HG02798 (cell line): ENCODE results near the gene CDC14B.
A peak's percentile ranks its signal among the peaks of the same experiment; 100 is the strongest.
"Not testable (repeated sequence)": the region's sequence is repeated elsewhere in the genome, so short reads cannot be mapped to it uniquely, and the experiment has no call there.

Source experiments
- ATAC-seq: cut with Tn5 transposase; IDR thresholded peaks from one replicate; pipeline ENCODE4 v1.9.1; 2021; ENCODE audit warnings: mild to moderate bottlenecking; ENCODE audit not compliant: unreplicated experiment, poor library complexity

The CDC14B gene

DNA sequence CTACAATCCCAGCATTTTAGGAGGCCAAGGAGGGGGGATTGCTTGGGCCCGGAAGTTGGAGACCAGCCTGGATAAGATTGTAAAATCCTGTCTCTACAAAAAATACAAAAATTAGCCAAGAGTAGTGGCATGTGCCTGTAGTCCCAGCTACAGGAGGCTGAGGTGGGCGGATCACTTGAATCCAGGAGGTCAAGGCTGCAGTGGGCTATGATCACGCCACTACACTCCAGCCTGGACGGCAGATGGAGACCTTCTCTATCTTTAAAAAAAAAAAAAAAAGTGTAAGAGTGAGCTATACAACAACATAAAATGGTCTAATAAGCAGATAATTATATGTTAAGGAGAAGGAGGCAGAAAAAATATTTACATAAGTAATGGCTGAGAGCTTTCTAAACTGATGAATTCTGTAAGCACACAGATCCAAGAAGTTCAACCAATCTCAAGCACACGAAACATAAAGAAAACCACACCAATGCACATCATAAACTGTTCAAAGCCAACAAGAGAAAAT is 23.0 kb downstream of the CDC14B start:
- no peak for ATAC-seq

DNA sequence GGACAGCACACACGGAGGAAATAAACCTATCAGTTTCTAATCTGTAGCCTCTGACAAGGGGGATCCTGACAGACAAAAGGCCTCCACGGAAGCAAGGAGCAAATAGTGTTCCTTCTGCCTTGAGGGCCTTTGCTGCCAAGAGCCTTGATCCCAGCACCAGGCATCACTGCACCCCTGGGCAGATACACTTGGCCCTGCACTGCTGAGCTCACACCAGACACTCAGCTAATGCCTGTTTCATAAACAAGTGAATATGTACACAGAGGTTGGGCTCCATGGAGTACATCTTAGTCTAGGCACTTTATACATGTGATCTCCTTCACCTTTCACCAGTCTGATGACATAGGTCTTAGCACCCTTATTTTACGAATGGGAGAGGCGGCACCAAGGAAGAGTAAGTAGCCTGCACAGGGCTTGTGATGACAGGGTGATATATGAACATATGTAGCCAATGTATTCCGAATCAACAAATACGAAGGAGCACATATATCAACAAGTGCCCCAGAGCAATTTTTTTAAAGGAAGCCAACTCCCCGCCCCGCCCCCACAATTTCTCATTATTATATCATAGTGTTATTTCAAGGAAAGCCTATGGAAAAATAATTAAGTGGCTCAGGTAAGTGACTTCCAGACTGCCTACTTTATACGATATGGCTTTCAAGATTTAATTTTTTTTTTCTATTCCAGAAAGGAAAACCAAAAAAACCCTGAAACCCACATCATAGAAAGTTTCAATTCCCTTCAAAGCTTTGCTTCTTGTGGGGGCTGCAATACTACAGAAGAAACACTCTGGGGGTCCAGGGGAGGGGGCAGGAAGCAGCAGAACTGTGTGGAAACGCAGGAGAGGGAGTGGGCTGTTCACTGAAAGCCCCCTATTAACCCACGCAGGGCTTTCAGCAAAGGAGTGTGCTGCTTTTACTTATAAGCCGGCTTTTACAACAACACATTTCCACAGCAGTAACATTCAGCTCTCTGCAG is 32.0 kb downstream of the CDC14B start:
- no peak for ATAC-seq

DNA sequence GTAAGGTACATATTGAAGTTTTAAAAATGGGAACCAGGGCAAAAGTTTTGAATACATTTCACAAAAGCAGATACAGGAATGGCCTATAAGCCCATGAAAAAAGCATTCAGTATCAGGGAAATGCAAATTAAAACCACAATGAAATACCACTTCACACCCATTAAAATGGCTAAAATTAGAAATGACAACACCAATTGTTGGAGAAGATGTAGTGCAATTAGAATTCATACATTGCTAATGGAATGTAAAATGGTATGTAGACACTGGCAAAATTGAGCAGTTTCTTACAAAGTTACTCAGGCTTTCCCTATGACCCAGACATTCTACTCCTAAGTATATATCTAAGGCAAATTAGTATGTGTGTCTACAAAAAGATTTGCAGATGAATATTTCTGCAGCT is 34.2 kb downstream of the CDC14B start:
- no peak for ATAC-seq

DNA sequence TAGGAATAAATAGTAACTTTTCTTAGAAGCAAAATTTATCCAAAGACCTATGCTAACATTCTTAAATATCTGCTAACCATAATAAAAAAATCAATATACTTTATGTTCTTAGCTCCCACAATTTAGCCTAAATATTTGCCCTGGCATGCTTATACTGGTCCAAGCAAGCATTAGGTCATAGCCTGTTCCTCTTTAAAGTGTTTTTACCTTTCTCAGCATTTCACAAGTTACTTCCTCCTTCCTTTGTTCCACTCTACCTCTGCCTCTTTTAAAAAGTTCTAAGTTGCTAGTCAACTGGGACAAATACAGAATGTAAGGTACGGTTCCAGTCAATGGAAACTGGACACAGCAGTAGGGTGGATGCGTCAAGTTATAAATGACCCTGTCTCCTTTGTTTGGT is 37.4 kb downstream of the CDC14B start:
- not testable (repeated sequence) for ATAC-seq

DNA sequence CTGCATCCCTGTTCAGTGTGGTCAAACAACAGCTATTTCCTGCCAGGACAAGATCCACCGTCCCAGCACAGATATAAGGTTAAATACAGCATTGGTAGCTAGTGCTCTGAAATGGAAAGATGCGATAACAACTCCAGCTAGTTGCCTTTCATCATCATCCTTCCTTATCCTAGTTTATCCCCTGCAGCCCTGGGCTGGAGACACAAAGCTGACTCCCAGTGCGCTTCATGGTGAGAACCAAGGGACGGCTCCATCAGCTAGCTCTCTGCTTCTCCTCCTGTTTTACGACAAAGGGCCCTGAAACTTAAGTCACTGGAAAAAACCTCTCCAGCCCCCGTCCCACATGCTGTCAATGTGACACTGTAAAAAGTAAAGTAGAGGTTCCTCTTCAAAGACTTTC is 37.9 kb downstream of the CDC14B start:
- ATAC-seq: no peak

DNA sequence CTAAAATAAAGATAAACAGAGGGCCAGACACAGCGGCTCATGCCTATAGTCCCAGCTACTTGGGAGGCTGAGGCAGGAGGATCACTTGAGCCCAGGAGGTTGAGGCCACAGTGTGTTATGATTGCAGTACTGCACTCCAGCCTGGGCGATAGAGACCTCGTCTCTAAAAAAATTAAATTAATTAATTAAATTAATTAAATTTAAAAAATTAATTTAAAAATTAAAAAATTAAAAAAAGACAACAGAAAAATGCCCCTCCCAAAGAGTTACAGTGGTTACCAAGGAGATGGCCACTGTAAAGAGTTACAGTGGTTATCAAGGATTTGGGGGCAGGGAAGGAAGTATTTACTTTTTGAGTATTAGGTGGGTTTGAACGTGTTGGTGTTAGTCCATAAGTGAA is 38.3 kb downstream of the CDC14B start:
- ATAC-seq: no peak

DNA sequence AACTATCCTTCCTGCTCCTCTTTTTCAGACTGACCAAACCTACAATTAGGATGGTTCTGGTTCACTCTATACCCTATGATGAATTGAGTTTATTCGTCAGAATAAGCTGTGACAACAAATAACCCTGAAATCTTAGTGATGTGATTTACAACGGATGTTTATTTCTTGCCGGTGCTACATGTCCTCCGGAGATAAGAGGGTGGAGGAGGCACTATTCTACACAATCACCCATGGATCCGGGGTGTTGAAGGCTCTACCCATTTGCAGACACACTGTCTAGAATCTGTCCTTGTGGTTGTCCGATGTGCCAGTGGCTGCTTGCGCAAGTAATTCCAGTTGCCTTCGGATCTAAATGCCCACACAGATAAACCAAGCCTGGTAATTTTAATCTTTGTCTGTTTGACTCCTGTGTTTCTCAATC is 44.7 kb downstream of the CDC14B start:
- ATAC-seq: no peak

DNA sequence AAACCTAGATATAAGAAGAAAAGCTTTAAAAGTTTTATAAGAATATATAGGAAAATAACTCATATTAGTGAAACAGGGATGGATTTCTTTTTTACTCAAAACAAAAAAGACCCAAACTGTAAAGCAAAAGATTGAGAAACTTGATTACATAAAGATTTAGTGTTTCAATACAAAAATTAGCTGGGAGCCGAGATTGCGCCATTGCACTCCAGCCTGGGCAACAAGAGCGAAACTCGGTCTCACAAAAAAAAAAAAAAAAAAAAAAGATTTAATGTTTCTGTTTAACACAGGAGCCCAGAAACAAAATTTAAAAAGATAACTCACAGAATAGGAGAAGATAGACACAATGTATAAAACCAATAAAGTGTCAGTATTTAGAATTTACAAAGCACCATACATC is 45.2 kb downstream of the CDC14B start:
- ATAC-seq: no peak

DNA sequence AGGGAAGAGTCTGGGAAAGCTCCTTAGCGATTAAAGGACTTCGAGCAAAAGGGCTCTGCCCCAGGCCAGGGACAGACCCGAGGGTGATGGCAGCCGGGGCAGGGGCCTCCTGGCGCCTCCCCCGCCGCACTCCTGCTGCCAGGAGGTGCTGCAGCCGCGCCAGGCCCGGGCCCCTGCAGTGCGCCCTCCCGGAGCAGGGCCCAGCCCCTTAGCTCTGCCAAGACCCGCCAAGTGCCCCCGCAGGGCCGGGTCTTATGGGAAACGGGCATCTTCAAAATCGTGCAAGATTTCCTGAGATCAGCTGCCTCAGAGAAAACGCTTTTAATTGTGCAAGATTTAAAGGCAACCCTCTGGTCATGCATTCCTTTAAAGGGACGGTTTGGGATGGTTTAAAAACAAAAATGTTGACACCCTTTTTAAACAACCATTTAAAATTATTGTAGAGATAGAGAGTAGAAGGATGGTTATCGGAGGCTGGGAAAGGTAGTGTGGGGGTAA is 52.4 kb downstream of the CDC14B start:
- peak; percentile 46 for ATAC-seq

DNA sequence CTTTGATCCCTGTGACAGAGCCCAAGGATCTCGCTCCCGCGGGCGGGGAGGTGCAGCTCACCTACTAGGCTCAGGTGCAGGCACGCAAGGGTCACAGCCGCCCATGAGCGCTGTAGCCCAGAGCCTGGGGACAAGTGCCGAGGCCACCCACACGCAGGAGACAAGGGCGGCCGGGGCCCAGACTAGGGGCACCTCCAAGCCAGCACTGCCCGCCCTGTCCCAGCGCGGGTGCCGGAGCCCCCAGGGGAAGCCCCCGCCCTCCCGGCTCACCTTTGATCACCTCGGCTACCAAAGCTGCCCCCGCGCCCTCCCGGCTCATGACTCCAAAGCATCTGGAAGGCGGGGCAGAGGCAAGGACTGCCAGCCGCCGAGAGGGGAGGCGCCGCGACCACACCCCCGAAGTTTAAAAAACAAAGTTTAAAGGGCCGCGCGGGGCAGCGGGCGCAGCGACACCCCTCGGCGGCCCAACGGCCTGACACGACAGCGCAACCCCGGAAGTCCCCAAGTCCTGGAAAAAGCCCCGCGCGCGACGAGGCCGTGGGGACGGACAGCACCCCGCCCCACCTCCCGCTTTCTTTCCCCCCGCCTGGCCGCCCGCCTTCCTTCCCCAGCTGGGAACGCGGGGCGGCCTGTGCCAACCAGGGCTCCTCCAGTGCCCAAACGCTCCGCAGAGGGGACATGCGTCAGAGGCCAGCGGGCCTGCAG is 53.0 kb downstream of the CDC14B start:
- peak; percentile 93 for ATAC-seq

DNA sequence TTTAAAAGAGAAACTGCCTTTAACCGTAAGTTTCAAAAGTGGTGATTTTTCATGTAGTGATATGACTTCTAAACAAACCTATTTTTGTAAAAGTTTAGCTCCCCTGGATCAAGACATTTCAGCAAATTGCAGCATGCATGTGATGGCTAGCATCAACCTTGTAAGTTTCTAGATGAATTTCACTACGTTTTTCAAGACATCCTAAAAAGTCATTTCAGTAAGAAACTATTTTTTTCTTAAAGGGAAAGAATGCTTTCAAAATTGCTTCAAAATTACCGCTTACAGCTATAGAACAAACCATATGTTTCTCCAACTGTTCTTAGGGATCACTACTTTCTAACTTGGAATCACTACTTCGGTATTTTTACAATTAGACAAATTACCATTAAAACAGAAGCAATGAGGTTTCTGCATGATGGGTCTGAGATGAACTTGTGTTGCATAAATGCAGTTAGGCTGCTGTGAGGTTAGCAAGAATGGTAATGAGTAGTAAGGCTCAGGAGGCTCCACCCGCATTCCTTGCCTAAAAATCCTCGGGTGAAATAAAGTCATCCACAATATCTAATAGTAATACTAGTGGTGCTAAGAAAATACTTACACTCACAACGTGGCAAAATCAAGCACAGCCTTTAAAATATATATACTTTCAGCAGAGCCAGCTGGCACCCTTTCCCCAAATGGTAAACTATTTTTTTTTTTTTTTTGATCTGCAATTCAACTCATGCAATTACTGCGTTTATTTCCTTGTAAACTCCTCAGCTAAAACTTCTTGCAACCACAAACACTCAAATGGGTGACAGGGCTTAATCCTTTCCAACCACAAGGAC is 53.8 kb downstream of the CDC14B start:
- ATAC-seq: no peak

DNA sequence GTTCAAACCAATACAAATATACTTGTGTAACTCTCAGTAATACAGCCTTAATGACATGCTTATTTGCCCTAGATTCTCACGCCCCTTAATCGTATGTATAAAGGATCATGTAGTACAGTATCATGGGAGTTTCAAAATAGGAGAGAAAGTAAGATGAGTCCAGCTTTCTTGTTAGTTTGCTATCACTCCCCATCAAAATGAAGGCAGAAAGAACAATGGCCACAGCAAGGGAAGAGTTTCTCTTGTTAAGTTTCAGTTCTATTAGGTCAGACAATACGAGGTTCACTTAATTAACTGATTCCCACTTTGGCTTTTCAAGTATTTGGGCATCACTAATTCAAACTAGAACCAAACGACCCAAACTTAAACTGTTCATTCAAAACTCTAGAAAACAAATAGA is 55.4 kb downstream of the CDC14B start:
- no peak for ATAC-seq

DNA sequence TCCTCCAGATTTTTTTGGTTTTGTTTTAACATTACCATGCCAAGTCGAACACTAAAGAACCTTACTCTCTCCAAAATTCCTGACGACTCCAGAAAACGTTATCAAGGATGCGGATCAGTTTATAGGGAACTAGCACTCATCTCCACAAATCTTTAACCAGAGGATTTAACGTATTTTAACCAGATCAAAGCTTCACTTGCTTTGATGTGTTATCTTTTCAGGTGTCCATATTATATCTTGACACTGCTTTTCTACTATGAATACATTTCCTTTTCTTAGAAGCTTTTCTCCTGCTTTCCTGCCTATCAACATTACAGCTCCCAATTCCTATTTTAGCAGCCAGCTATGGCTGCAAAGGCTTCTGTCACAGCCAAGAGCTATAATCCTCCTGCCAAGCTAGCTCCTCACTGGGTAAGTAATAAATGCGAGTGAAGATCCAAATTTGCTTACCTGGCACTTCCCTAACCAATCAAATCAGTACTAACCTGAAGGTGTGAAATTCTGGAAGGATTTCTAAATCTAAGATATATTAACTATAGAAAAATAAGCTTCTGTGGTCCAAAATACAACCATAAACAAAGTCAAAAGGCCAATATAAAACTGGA is 60.2 kb downstream of the CDC14B start:
- ATAC-seq: no peak

DNA sequence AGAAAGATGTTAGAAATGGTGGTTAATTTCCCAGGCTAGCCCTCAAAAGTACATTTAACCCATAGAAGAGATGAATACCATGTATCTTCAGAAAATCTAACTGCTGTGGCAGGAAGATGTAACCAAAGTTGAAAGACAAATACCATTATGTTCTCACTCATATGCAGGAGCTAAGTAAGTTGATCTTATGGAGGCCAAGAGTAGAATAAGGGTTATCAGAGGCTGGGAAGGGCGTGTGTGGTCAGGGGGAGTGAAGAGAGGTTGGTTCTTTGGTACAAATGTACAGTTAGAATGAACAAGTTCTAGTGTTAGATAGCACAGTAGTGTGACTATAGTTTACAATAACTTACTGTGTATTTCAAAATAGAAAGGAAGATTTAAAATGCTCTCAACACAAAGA is 61.7 kb downstream of the CDC14B start:
- ATAC-seq: no peak

DNA sequence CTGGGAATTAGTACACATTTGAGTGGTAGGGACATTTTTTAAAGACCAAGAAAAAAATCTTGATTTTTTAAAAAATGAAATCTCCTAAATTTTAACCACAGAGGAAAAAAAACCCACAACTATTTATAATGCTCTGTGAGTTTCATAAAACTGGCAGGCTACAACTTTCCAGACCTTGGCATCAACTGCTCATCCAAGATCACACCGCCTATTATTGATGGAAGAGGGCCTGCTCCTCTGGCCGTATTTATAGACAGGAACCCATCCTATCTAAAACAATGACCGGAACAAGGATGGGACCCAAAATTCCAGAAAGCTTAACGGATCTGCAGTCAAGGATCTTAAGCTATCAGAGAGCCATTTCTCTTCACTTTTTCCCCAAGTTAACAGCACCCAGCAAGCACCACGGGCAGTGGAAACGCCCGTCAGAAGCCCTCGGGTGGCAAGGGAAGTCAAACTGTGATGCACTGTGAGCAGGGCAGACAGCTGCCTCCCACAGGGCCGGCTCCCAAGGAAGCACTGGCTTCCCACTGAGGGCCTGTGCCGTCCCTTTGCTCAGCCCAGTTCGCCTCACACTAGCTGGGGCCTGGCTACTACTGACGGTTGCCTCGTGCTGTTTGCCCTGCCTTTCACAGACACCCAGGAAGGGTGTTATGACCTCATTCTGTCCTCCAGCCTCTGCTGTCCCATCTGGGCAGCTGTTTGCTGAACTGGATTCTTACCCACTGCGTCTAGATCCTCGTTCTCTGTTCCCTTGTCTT is 62.8 kb downstream of the CDC14B start:
- ATAC-seq: no peak

DNA sequence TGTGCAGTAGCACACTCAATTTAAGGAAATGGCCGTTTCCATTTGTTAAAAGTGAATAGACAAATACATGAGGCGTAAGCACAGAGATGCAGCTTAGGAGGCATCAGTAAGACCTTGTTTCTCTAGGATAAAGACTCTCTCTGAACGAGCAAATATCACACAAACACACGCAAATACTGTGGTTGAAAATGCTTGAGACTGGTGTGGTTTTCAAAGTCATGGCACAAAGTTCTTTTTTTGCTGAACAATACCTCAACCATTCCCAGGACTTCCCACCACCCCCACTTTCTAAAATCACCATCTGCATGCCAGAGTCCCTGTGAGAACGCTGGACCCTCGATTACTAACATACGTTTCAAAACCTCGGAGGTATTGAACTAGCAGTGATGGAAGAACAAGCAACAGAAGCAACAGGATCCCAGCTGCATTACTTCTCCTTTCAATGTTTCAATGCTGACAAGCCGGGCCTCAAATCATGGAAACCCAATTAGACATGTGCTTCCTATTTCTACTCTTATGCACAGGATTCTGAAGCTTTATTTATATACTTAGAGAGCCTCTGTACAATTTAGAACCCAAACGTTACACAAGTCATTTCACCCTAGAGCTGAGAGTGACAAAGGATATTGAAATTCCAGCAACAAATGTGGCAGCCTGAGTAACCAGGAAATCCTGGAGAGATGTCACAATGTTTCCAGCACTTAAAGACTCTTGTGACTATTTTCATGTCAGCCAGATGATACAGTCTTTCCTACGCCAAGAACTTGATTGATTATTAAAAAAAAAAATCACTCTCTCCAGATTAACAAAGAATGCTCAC is 63.9 kb downstream of the CDC14B start:
- no peak for ATAC-seq

DNA sequence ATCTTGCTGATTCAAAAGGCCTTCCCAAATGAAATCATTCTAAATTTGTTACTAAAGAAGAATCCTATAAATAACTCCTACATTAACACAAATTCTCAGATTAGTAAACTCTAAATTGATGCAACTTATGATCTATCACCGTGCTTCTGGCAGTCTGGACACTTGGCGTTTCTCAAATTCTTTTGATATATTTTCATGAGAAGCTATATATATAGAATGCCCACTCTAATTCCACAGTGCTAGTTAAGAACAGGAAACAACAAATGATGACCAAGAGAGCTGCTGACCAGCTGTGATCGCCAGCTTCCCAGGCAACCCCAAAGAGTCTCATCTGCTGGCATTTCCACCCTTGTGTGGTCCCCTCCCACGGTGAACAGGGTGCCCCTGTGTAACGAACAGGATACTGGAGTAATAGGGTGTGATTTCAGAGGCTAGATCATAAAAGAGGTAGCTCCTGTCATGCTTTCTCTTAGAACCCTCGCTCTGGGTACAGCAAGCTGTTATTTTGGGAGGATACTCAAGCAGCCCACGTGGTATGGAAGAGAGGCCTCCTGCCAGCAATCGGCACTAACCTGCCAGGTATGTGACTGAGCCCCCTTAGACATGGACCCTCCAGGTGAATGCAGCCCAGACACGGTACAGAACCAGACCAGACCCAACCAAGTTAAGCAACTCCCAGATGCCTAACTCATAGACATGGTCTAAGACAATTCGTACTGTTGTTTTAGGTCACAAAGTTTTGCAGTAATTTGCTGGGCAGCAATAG is 64.7 kb downstream of the CDC14B start:
- ATAC-seq: no peak

DNA sequence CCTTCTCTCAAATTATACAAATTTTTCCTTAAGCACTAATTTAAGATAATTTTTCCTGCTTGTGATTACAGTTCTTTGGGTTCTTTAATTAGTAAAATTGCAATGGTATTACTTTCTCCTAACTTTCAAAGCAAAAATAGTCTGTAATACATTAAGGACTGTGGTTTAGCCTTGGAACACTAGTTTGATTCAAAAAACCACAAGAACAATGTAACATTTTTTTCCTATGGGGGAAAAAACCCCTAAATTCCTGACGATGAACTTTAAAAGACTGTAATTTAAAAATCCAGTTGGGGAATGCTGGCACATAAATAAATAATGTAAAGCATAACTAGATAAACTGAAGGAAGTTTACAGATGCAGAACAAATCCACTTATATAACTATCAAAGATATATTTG is 65.3 kb downstream of the CDC14B start:
- no peak for ATAC-seq
